ENCODE results near the gene MYOC.

- TF ChIP-seq CTCF (IDR thresholded peaks at IDR 0.05; ENCODE audit: poor library complexity, severe bottlenecking) (no peak), REST (IDR thresholded peaks at IDR 0.05; ENCODE audit: borderline replicate concordance) (no peak)
Observed at GRCh38 chr1:171654942-171655745, 2.7 kb upstream of the MYOC start.

Measured in neural cell (in vitro differentiated cells).